ENCODE data around the gene DOCK1.

DNA sequence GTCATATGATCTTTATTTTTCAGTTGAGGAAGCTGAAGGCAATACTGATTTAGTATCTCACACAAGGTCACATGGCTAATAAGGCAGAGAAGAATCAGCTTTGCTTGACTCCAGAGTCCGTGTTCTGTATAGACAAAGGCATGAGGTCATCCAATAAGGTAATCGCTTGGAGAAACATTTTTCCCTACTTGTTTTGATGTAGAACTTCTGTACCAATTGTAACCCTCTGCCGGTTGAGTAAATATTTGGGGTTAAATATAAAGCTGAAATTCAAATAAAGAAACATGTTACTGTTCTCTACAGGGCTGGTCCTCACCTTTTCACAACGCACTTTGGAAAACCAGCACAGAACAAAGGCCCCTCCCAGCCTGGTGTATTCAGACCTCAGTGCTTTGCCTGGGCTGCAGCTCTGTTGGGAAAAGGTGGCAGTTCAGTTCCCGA, 374.1 kb downstream of the DOCK1 start:
- TF ChIP-seq, protein P1, sequence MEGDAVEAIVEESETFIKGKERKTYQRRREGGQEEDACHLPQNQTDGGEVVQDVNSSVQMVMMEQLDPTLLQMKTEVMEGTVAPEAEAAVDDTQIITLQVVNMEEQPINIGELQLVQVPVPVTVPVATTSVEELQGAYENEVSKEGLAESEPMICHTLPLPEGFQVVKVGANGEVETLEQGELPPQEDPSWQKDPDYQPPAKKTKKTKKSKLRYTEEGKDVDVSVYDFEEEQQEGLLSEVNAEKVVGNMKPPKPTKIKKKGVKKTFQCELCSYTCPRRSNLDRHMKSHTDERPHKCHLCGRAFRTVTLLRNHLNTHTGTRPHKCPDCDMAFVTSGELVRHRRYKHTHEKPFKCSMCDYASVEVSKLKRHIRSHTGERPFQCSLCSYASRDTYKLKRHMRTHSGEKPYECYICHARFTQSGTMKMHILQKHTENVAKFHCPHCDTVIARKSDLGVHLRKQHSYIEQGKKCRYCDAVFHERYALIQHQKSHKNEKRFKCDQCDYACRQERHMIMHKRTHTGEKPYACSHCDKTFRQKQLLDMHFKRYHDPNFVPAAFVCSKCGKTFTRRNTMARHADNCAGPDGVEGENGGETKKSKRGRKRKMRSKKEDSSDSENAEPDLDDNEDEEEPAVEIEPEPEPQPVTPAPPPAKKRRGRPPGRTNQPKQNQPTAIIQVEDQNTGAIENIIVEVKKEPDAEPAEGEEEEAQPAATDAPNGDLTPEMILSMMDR (IDR thresholded peaks at IDR 0.05; ENCODE audit: low read length), result no peak
- no peak for TF ChIP-seq EZH2 (optimal IDR thresholded peaks at IDR 0.05; ENCODE audit: low read depth, low read length)

Data from MM.1S (cell line).